IMR-90 (cell line): ENCODE measurements around the gene STPG1. TPM values are rescaled to one million over a fixed set of nuclear protein-coding genes. Genes with fewer than 3 reads are reported as not detected.

Experiments
- ATAC-seq: fragments of 200-7000 bp; cut with Tn5 transposase; 2 replicates; pipeline ENCODE4 v1.9.1; 2020; ENCODE audit warnings: low read depth, mild to moderate bottlenecking, moderate library complexity
- BruUV-seq: library from RNA; stranded (reverse); fragments of 400-500 nt; replicated peaks from 2 replicates; lab custom pipeline; 2021; lab: Mats Ljungman, UMichigan
- CTCF ChIA-PET: fragments of 300-600 bp; formaldehyde crosslinking; extraction: SDS; loops from one replicate; lab custom pipeline; 2021; ENCODE audit warnings: antibody characterized with exemption; lab: Yijun Ruan, JAX
- POLR2A ChIA-PET: fragments of 300-600 bp; sonication (Branson Sonifier 250); formaldehyde crosslinking; loops from one replicate; lab custom pipeline; 2022; ENCODE audit warnings: antibody characterized with exemption; ENCODE audit not compliant: unreplicated experiment; lab: Charles Lee
- DNase-seq: peaks from one replicate; pipeline ENCODE4 v3.0.0; 2013
- H2AFZ ChIP-seq: replicated peaks from 2 replicates; pipeline ENCODE3; 2013; ENCODE audit warnings: low read length, mild to moderate bottlenecking; ENCODE audit not compliant: poor library complexity
- H2AK5ac ChIP-seq: 2 replicates; pipeline ENCODE4 v1.6.1; 2013; ENCODE audit warnings: low read depth, low read length, inconsistent platforms
- H2AK9ac ChIP-seq: replicated peaks from 2 replicates; pipeline ENCODE3; 2013; ENCODE audit warnings: mild to moderate bottlenecking, low read depth, low read length, moderate library complexity; ENCODE audit not compliant: poor library complexity
- H2BK120ac ChIP-seq: 2 replicates; pipeline ENCODE4 v1.6.1; 2013; ENCODE audit warnings: low read depth, low read length, inconsistent platforms
- H2BK15ac ChIP-seq: 3 replicates; pipeline ENCODE4 v1.6.1; 2013; ENCODE audit warnings: low read depth, low read length, inconsistent platforms
- H2BK20ac ChIP-seq: 2 replicates; pipeline ENCODE4 v1.6.1; 2013; ENCODE audit warnings: low read depth, mild to moderate bottlenecking, inconsistent platforms, low read length, moderate library complexity
- H2BK5ac ChIP-seq: 2 replicates; pipeline ENCODE4 v1.6.1; 2013; ENCODE audit warnings: mild to moderate bottlenecking, low read depth, low read length, inconsistent platforms; ENCODE audit not compliant: poor library complexity, severe bottlenecking
- H3K14ac ChIP-seq: replicated peaks from 2 replicates; pipeline ENCODE4 v1.6.1; 2013; ENCODE audit warnings: low read depth, low read length, inconsistent platforms
- H3K18ac ChIP-seq: 2 replicates; pipeline ENCODE4 v1.6.1; 2013; ENCODE audit warnings: low read depth, low read length, control low read depth
- H3K23ac ChIP-seq: 2 replicates; pipeline ENCODE4 v1.6.1; 2013; ENCODE audit warnings: low read depth, low read length, inconsistent platforms
- H3K27ac ChIP-seq: 2 replicates; pipeline ENCODE4 v1.5.1; 2013; ENCODE audit warnings: mild to moderate bottlenecking, control low read depth, low read length; ENCODE audit not compliant: insufficient read depth
- H3K27me3 ChIP-seq: 2 replicates; pipeline ENCODE4 v1.6.1; 2013; ENCODE audit warnings: low read length; ENCODE audit not compliant: control insufficient read depth, insufficient read depth
- H3K36me3 ChIP-seq: 2 replicates; pipeline ENCODE4 v1.6.1; 2013; ENCODE audit warnings: low read length, mixed read lengths; ENCODE audit not compliant: control insufficient read depth, insufficient read depth
- H3K4ac ChIP-seq: 2 replicates; pipeline ENCODE4 v1.6.1; 2013; ENCODE audit warnings: low read depth, low read length, inconsistent platforms
- H3K4me1 ChIP-seq: 2 replicates; pipeline ENCODE4 v1.6.1; 2013; ENCODE audit warnings: low read length, mixed read lengths; ENCODE audit not compliant: control insufficient read depth, insufficient read depth
- H3K4me2 ChIP-seq: 2 replicates; pipeline ENCODE4 v1.6.1; 2013; ENCODE audit warnings: low read depth, mild to moderate bottlenecking, control low read depth, low read length, moderate library complexity
- H3K4me3 ChIP-seq: 2 replicates; pipeline ENCODE4 v1.5.1; 2013; ENCODE audit warnings: low read depth, mild to moderate bottlenecking, control low read depth, low read length, moderate library complexity; ENCODE audit not compliant: insufficient read depth
- H3K56ac ChIP-seq: 2 replicates; pipeline ENCODE4 v1.6.1; 2013; ENCODE audit warnings: low read length, inconsistent platforms; ENCODE audit not compliant: insufficient read depth; ENCODE audit errors: extremely low read depth
- H3K79me1 ChIP-seq, 2 experiments: 2 replicates each; pipeline ENCODE4 v1.6.1; 2013; ENCODE audit warnings: low read length in 2 of 2, inconsistent platforms in 1 of 2, low read depth in 1 of 2
- H3K9ac ChIP-seq: 2 replicates; pipeline ENCODE4 v1.6.1; 2013; ENCODE audit warnings: low read depth, low read length, control low read depth
- H3K9me1 ChIP-seq: 2 replicates; pipeline ENCODE4 v1.6.1; 2013; ENCODE audit warnings: low read length, inconsistent platforms; ENCODE audit not compliant: insufficient read depth
- H3K9me3 ChIP-seq: 2 replicates; pipeline ENCODE4 v1.6.1; 2013; ENCODE audit warnings: low read length; ENCODE audit not compliant: control insufficient read depth, insufficient read depth
- H4K20me1 ChIP-seq: 2 replicates; pipeline ENCODE4 v1.6.1; 2013; ENCODE audit warnings: low read length, inconsistent platforms; ENCODE audit not compliant: insufficient read depth
- H4K5ac ChIP-seq: 2 replicates; pipeline ENCODE4 v1.6.1; 2013; ENCODE audit warnings: mild to moderate bottlenecking, low read depth, low read length, control low read depth
- H4K8ac ChIP-seq, 2 experiments: 2 replicates each; pipeline ENCODE4 v1.6.1; 2013; ENCODE audit warnings: low read depth in 2 of 2, low read length in 2 of 2, control low read depth in 1 of 2, inconsistent platforms in 1 of 2
- H4K91ac ChIP-seq: 2 replicates; pipeline ENCODE4 v1.6.1; 2013; ENCODE audit warnings: low read depth, low read length, inconsistent platforms; ENCODE audit not compliant: insufficient read depth
- BHLHE40 ChIP-seq: fragments of 150-350 bp; IDR thresholded peaks from 2 replicates; pipeline ENCODE4 v1.6.1; 2016; ENCODE audit warnings: mild to moderate bottlenecking, low read depth, low read length
- CEBPB ChIP-seq: IDR thresholded peaks from 2 replicates; pipeline ENCODE4 v1.6.1; 2012; ENCODE audit warnings: low read depth, low read length, improper control_type of control experiment
- CHD1 ChIP-seq: IDR thresholded peaks from 2 replicates; pipeline ENCODE4 v1.6.1; 2012; ENCODE audit warnings: low read depth, low read length, improper control_type of control experiment
- MAFK ChIP-seq: IDR thresholded peaks from 2 replicates; pipeline ENCODE4 v1.6.1; 2012; ENCODE audit warnings: low read depth, low read length, improper control_type of control experiment
- MAZ ChIP-seq: IDR thresholded peaks from 2 replicates; pipeline ENCODE4 v1.6.1; 2012; ENCODE audit warnings: low read depth, mild to moderate bottlenecking, low read length, improper control_type of control experiment, moderate library complexity, borderline replicate concordance
- MXI1 ChIP-seq: IDR thresholded peaks from 2 replicates; pipeline ENCODE4 v1.6.1; 2012; ENCODE audit warnings: low read depth, mild to moderate bottlenecking, low read length, moderate library complexity, borderline replicate concordance
- NFE2L2 ChIP-seq: fragments of 150-350 bp; IDR thresholded peaks from 2 replicates; pipeline ENCODE4 v1.6.1; 2016; ENCODE audit warnings: low read depth, mild to moderate bottlenecking, low read length
- POLR2A ChIP-seq: IDR thresholded peaks from 2 replicates; pipeline ENCODE4 v1.6.1; 2012; ENCODE audit warnings: mild to moderate bottlenecking, low read depth, low read length
- RAD21 ChIP-seq: IDR thresholded peaks from 2 replicates; pipeline ENCODE4 v1.6.1; 2012; ENCODE audit warnings: low read length, improper control_type of control experiment
- RCOR1 ChIP-seq: IDR thresholded peaks from 2 replicates; pipeline ENCODE4 v1.6.1; 2012; ENCODE audit warnings: mild to moderate bottlenecking, low read length, improper control_type of control experiment; ENCODE audit not compliant: insufficient replicate concordance
- RFX5 ChIP-seq: IDR thresholded peaks from 2 replicates; pipeline ENCODE4 v1.8.0; 2012; ENCODE audit warnings: low read depth, mild to moderate bottlenecking, low read length, moderate library complexity
- SMC3 ChIP-seq: fragments of 150-350 bp; IDR thresholded peaks from 2 replicates; pipeline ENCODE4 v1.6.1; 2016; ENCODE audit warnings: low read depth, mild to moderate bottlenecking, antibody characterized with exemption, low read length, moderate library complexity
- WGBS, 2 experiments: methylation state at CpG; one replicate each; pipeline versions ENCODE4 v1.1.5 to v1.1.7; 2013; ENCODE audit warnings: missing lambda C conversion rate in 2 of 2; ENCODE audit not compliant: insufficient read length in 1 of 2; ENCODE audit errors: extremely low coverage in 2 of 2; 5-methylcytosine and 5-hydroxymethylcytosine counted together
- dilution Hi-C: fragments of 300-500 bp; cut with HindIII; formaldehyde crosslinking; loops from one replicate; pipeline ENCODE4 v1.14.3; 2018; ENCODE audit warnings: low sequenced_read_pairs; ENCODE audit not compliant: unreplicated experiment
- in situ Hi-C: fragments of 300-500 bp; cut with MboI; formaldehyde crosslinking; loops from 3 replicates; pipeline ENCODE4 v1.14.3; 2019; ENCODE audit warnings: low sequenced_read_pairs, inconsistent platforms, mixed read lengths
- intact Hi-C: fragments of 100-400 bp; cut with micrococcal nuclease; formaldehyde crosslinking; loops from 2 replicates; pipeline ENCODE4 v1.10.0; 2022
- polyA plus RNA-seq, 3 experiments: library from polyadenylated mRNA; depleted of rRNA; stranded (reverse); fragments of >200 nt; gene quantifications; 2 replicates each; pipeline ENCODE4 v1.2.3, GENCODE V29; 2012; ENCODE audit warnings: low replicate concordance in 1 of 3
- total RNA-seq: library from RNA; depleted of rRNA; stranded (reverse); fragments of >200 nt; gene quantifications from 2 replicates; pipeline ENCODE4 v1.2.3, GENCODE V29; 2012
- TF ChIP-seq, protein P1 (sequence below): fragments of 150-350 bp; IDR thresholded peaks from 2 replicates; pipeline ENCODE4 v1.6.1; 2017; ENCODE audit warnings: mild to moderate bottlenecking, antibody characterized with exemption, low read length, low read depth
- TF ChIP-seq, protein P2 (sequence below): conservative IDR thresholded peaks from 2 replicates; pipeline ENCODE4 v1.5.1; 2012; ENCODE audit warnings: mild to moderate bottlenecking, low read depth, low read length, improper control_type of control experiment
- TF ChIP-seq, protein P3 (sequence below): fragments of 150-350 bp; IDR thresholded peaks from 2 replicates; pipeline ENCODE4 v1.6.1; 2016; ENCODE audit warnings: low read depth, mild to moderate bottlenecking, low read length, moderate library complexity, borderline replicate concordance

The STPG1 gene
- total and polyA plus RNA-seq, 2 of the 4 experiments (the other 2 are of a cell fraction), result 3.0 to 6.5 TPM

DNA sequence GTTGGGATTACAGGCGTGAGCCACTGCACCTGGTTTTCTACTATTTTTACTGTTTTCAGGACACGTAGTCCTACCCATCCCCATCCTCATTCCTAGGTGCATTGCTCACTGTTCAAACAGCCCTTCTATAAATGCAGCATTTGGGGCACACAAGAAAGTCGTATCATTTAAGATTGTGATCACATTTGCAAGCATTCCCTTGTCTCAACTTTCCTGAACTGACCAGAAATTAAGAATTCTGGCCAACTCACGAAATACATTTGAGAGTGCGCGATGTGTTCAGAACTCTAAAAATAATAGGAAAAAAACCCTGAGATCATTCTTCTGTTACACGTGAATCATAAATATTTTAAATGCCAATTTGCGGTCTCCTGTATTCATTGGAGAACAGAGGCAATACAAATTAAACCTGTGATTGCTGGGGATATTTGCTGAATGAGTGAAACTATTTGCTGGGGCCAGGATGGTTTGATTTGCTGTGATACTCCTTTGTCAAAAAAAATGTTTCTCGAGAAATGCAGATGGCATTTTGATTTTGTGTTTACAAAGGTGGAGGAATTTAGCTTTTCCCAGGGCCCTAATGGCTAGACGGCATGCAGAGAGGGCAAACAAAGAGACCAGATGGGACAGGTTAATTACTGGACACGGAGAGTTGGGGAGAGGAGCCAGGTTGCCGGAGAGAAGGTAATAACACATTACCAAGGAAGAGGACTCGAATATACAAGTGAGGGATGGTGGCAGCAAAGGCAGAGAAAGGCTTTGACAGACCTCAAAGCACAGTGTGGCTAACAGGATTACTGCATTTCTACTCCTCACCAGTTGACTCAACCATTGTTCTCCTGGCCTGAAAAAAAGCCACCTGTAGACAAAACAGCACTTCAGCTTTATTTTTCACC is 38.4 kb downstream of the STPG1 start:
- CTCF ChIA-PET, result no interaction called here
- no peak overlapping the region for H3K9ac ChIP-seq
- POLR2A ChIA-PET, result no interaction called here
- no peak for TF ChIP-seq SMC3
- no peak for TF ChIP-seq MAFK
- TF ChIP-seq RCOR1, result no peak
- no peak for TF ChIP-seq BHLHE40
- TF ChIP-seq, protein P1, sequence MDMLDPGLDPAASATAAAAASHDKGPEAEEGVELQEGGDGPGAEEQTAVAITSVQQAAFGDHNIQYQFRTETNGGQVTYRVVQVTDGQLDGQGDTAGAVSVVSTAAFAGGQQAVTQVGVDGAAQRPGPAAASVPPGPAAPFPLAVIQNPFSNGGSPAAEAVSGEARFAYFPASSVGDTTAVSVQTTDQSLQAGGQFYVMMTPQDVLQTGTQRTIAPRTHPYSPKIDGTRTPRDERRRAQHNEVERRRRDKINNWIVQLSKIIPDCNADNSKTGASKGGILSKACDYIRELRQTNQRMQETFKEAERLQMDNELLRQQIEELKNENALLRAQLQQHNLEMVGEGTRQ, result no peak
- TF ChIP-seq CHD1, result no peak
- TF ChIP-seq POLR2A, result no peak
- TF ChIP-seq, protein P2, sequence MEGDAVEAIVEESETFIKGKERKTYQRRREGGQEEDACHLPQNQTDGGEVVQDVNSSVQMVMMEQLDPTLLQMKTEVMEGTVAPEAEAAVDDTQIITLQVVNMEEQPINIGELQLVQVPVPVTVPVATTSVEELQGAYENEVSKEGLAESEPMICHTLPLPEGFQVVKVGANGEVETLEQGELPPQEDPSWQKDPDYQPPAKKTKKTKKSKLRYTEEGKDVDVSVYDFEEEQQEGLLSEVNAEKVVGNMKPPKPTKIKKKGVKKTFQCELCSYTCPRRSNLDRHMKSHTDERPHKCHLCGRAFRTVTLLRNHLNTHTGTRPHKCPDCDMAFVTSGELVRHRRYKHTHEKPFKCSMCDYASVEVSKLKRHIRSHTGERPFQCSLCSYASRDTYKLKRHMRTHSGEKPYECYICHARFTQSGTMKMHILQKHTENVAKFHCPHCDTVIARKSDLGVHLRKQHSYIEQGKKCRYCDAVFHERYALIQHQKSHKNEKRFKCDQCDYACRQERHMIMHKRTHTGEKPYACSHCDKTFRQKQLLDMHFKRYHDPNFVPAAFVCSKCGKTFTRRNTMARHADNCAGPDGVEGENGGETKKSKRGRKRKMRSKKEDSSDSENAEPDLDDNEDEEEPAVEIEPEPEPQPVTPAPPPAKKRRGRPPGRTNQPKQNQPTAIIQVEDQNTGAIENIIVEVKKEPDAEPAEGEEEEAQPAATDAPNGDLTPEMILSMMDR, result no peak
- TF ChIP-seq, protein P3, sequence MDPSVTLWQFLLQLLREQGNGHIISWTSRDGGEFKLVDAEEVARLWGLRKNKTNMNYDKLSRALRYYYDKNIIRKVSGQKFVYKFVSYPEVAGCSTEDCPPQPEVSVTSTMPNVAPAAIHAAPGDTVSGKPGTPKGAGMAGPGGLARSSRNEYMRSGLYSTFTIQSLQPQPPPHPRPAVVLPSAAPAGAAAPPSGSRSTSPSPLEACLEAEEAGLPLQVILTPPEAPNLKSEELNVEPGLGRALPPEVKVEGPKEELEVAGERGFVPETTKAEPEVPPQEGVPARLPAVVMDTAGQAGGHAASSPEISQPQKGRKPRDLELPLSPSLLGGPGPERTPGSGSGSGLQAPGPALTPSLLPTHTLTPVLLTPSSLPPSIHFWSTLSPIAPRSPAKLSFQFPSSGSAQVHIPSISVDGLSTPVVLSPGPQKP, result no peak
- no peak for TF ChIP-seq NFE2L2
- no peak for TF ChIP-seq RFX5
- TF ChIP-seq MAZ, result no peak
- TF ChIP-seq CEBPB, result no peak
- TF ChIP-seq MXI1, result no peak
- TF ChIP-seq RAD21, result no peak

More for the DNA sequence above, 38.4 kb downstream of the STPG1 start:
- H3K56ac ChIP-seq, result no peak overlapping the region
- H3K4ac ChIP-seq, result no peak overlapping the region
- no peaks in the 10 kb centered on the region for H4K20me1 ChIP-seq
- no peak overlapping the region for H3K27ac ChIP-seq
- H3K36me3 ChIP-seq, result no peaks in the 10 kb centered on the region
- peaks cover 3% of the 10 kb centered on the region; the same call in 1 of the 2 replicates for H3K4me1 ChIP-seq
- H2BK15ac ChIP-seq, result no peak overlapping the region
- H3K9me1 ChIP-seq, result no peaks in the 10 kb centered on the region
- H2BK120ac ChIP-seq, result no peak overlapping the region
- ATAC-seq, result no peak
- dilution Hi-C loops, result no loop called here
- H3K27me3 ChIP-seq, result no peaks in the 10 kb centered on the region
- no peak overlapping the region for H2AK9ac ChIP-seq
- BruUV-seq, result no TSS peak
- no peak overlapping the region for H2AK5ac ChIP-seq
- H4K5ac ChIP-seq, result no peak overlapping the region
- H3K9me3 ChIP-seq, result no peaks in the 10 kb centered on the region
- H3K4me3 ChIP-seq, result no peak overlapping the region
- no peaks in the 10 kb centered on the region for H3K79me1 ChIP-seq
- peak; percentile 16 for DNase-seq
- no peak overlapping the region for H3K18ac ChIP-seq
- no peak overlapping the region for H2BK20ac ChIP-seq
- in situ Hi-C loops, result no loop called here
- 59% methylated on average over 5 of the region's 13 CpGs; no CpG with 5 or more reads in 1 of the 2 experiments for WGBS, 2 experiments
- H4K8ac ChIP-seq, result no peak overlapping the region
- no peak overlapping the region for H3K14ac ChIP-seq
- H2AFZ ChIP-seq, result no peak overlapping the region
- H3K4me2 ChIP-seq, result no peak overlapping the region
- no peak overlapping the region for H2BK5ac ChIP-seq
- H4K91ac ChIP-seq, result no peak overlapping the region
- intact Hi-C loops, result no loop called here
- no peak overlapping the region for H3K23ac ChIP-seq
